Measurements from ENCODE around the gene DHPS.

DHPS gene

GRCh38 chr19:12722566-12723380, 41.1 kb upstream of the DHPS start:
- Histone ChIP-seq H3K9me3 (replicated peaks in 1 of 2; ENCODE audit: control insufficient read depth in 2 of 2, insufficient read depth in 1 of 2, low read depth in 1 of 2, low read length in 2 of 2) (no peaks in the 10 kb centered on the region), H4K91ac (ENCODE audit: low read depth, low read length, poor library complexity) (no peak overlapping the region), H3K14ac (ENCODE audit: low read length) (no peak overlapping the region), H2BK12ac (ENCODE audit: low read length) (no peak overlapping the region), H3K79me1 (ENCODE audit: low read depth, low read length) (peaks cover 12% of the 10 kb centered on the region), H3K27ac (replicated peaks; ENCODE audit: low read length) (peak overlapping the region; percentile 97), H3K36me3 (replicated peaks in 1 of 2; ENCODE audit: control insufficient read depth in 2 of 2, insufficient read depth in 2 of 2, low read length in 2 of 2) (peaks cover 11 to 32% of the 10 kb centered on the region in 2 donors), H4K8ac (ENCODE audit: low read depth, low read length) (no peak overlapping the region), H3K9ac (ENCODE audit: low read depth, low read length, poor library complexity) (peak overlapping the region; percentile 79), H3K4me1 (ENCODE audit: control insufficient read depth in 2 of 2, insufficient read depth in 1 of 2, low read depth in 1 of 2, low read length in 2 of 2) (peaks cover 6 to 7% of the 10 kb centered on the region in 2 donors), H3K4me2 (ENCODE audit: insufficient read depth, low read length, poor library complexity, severe bottlenecking) (peak overlapping the region; percentile 89), H2BK120ac (ENCODE audit: low read depth, low read length) (no peak overlapping the region), H3K23ac (ENCODE audit: low read depth, low read length, poor library complexity) (no peak overlapping the region), H3K18ac (ENCODE audit: low read length) (no peak overlapping the region), H3K27me3 (ENCODE audit: control insufficient read depth in 3 of 3, insufficient read depth in 3 of 3, low read depth in 1 of 3, low read length in 3 of 3) (no peaks in the 10 kb centered on the region), H2BK15ac (ENCODE audit: low read length) (no peak overlapping the region), H2BK5ac (ENCODE audit: low read length) (peak overlapping the region; percentile 40), H3K4me3 (ENCODE audit: low read length in 2 of 2) (peak overlapping the region; percentile 79 to 93), H2AK5ac (ENCODE audit: low read depth, low read length) (no peak overlapping the region), H3K4ac (ENCODE audit: low read length) (no peak overlapping the region), H2AFZ (ENCODE audit: low read length) (peak overlapping the region; percentile 91)
- DNase-seq (ENCODE audit: low spot score), result peak; percentile 99
- no CpG with 5 or more reads among the region's 32 CpGs for WGBS, 2 donors (ENCODE audit: extremely low coverage in 2 of 2, insufficient read length in 2 of 2, insufficient replicate concordance in 1 of 2)

- Histone ChIP-seq H2BK5ac (ENCODE audit: low read length) (peak overlapping the region; percentile 40), H2BK120ac (ENCODE audit: low read depth, low read length) (peak overlapping the region; percentile 0), H3K4me2 (ENCODE audit: insufficient read depth, low read length, poor library complexity, severe bottlenecking) (peak overlapping the region; percentile 93), H3K27me3 (ENCODE audit: control insufficient read depth in 3 of 3, insufficient read depth in 3 of 3, low read depth in 1 of 3, low read length in 3 of 3) (no peaks in the 10 kb centered on the region), H3K23ac (ENCODE audit: low read depth, low read length, poor library complexity) (peak overlapping the region; percentile 44), H3K9me3 (replicated peaks in 1 of 2; ENCODE audit: control insufficient read depth in 2 of 2, insufficient read depth in 1 of 2, low read depth in 1 of 2, low read length in 2 of 2) (no peaks in the 10 kb centered on the region), H3K18ac (ENCODE audit: low read length) (peak overlapping the region; percentile 92), H4K91ac (ENCODE audit: low read depth, low read length, poor library complexity) (no peak overlapping the region), H4K8ac (ENCODE audit: low read depth, low read length) (no peak overlapping the region), H3K79me1 (ENCODE audit: low read depth, low read length) (peaks cover 12% of the 10 kb centered on the region), H2BK12ac (ENCODE audit: low read length) (no peak overlapping the region), H3K14ac (ENCODE audit: low read length) (no peak overlapping the region), H3K4ac (ENCODE audit: low read length) (no peak overlapping the region), H3K9ac (ENCODE audit: low read depth, low read length, poor library complexity) (peak overlapping the region; percentile 87), H2AK5ac (ENCODE audit: low read depth, low read length) (peak overlapping the region; percentile 3), H2BK15ac (ENCODE audit: low read length) (no peak overlapping the region), H3K4me3 (ENCODE audit: low read length in 2 of 2) (peak overlapping the region; percentile 79 to 85), H2AFZ (ENCODE audit: low read length) (peak overlapping the region; percentile 79), H3K27ac (replicated peaks; ENCODE audit: low read length) (peak overlapping the region; percentile 97), H3K36me3 (replicated peaks in 1 of 2; ENCODE audit: control insufficient read depth in 2 of 2, insufficient read depth in 2 of 2, low read length in 2 of 2) (peaks cover 16 to 38% of the 10 kb centered on the region in 2 donors), H3K4me1 (ENCODE audit: control insufficient read depth in 2 of 2, insufficient read depth in 1 of 2, low read depth in 1 of 2, low read length in 2 of 2) (peaks cover 6 to 7% of the 10 kb centered on the region in 2 donors)
- WGBS, 2 donors (ENCODE audit: extremely low coverage in 2 of 2, insufficient read length in 2 of 2, insufficient replicate concordance in 1 of 2), result no CpG with 5 or more reads among the region's 65 CpGs
- peak; percentile 80 for DNase-seq (ENCODE audit: low spot score)
Measured at GRCh38 chr19:12721656-12722565, 40.2 kb upstream of the DHPS start.

GRCh38 chr19:12720851-12721655, 39.4 kb upstream of the DHPS start:
- Histone ChIP-seq H3K79me1 (ENCODE audit: low read depth, low read length) (peaks cover 12% of the 10 kb centered on the region), H3K27ac (replicated peaks; ENCODE audit: low read length) (peak overlapping the region; percentile 97), H3K4me1 (ENCODE audit: control insufficient read depth in 2 of 2, insufficient read depth in 1 of 2, low read depth in 1 of 2, low read length in 2 of 2) (peaks cover 6 to 7% of the 10 kb centered on the region in 2 donors), H2AFZ (ENCODE audit: low read length) (no peak overlapping the region), H3K14ac (ENCODE audit: low read length) (peak overlapping the region; percentile 28), H4K91ac (ENCODE audit: low read depth, low read length, poor library complexity) (no peak overlapping the region), H3K4ac (ENCODE audit: low read length) (no peak overlapping the region), H3K36me3 (replicated peaks in 1 of 2; ENCODE audit: control insufficient read depth in 2 of 2, insufficient read depth in 2 of 2, low read length in 2 of 2) (peaks cover 21 to 46% of the 10 kb centered on the region in 2 donors), H3K27me3 (ENCODE audit: control insufficient read depth in 3 of 3, insufficient read depth in 3 of 3, low read depth in 1 of 3, low read length in 3 of 3) (no peaks in the 10 kb centered on the region), H3K18ac (ENCODE audit: low read length) (peak overlapping the region; percentile 85), H4K8ac (ENCODE audit: low read depth, low read length) (no peak overlapping the region), H2BK15ac (ENCODE audit: low read length) (no peak overlapping the region), H3K23ac (ENCODE audit: low read depth, low read length, poor library complexity) (peak overlapping the region; percentile 44), H2BK12ac (ENCODE audit: low read length) (no peak overlapping the region), H3K4me2 (ENCODE audit: insufficient read depth, low read length, poor library complexity, severe bottlenecking) (peak overlapping the region; percentile 93), H2BK120ac (ENCODE audit: low read depth, low read length) (peak overlapping the region; percentile 0), H2BK5ac (ENCODE audit: low read length) (peak overlapping the region; percentile 40), H3K9ac (ENCODE audit: low read depth, low read length, poor library complexity) (peak overlapping the region; percentile 87), H3K4me3 (ENCODE audit: low read length in 2 of 2) (peak overlapping the region; percentile 79 to 85), H3K9me3 (replicated peaks in 1 of 2; ENCODE audit: control insufficient read depth in 2 of 2, insufficient read depth in 1 of 2, low read depth in 1 of 2, low read length in 2 of 2) (no peaks in the 10 kb centered on the region), H2AK5ac (ENCODE audit: low read depth, low read length) (peak overlapping the region; percentile 84)
- no peak for DNase-seq (ENCODE audit: low spot score)
- WGBS, 2 donors (ENCODE audit: extremely low coverage in 2 of 2, insufficient read length in 2 of 2, insufficient replicate concordance in 1 of 2), result no CpG with 5 or more reads among the region's 59 CpGs
